GM18498 (cell line): ENCODE measurements around the gene DGKZ.

Source experiments
- ATAC-seq: cut with Tn5 transposase; IDR thresholded peaks from one replicate; pipeline ENCODE4 v1.9.1; 2021; ENCODE audit warnings: mild to moderate bottlenecking, moderate library complexity; ENCODE audit not compliant: unreplicated experiment

Gene DGKZ

GRCh38 chr11:46326813-46327416 lies 20.3 kb upstream of the DGKZ start:
- no peak for ATAC-seq

GRCh38 chr11:46327829-46328228 lies 19.4 kb upstream of the DGKZ start:
- ATAC-seq: no peak

- ATAC-seq: no peak
Observed at GRCh38 chr11:46330154-46330553, 17.1 kb upstream of the DGKZ start.

- ATAC-seq: no peak
Observed at GRCh38 chr11:46330563-46331281, 16.5 kb upstream of the DGKZ start.

GRCh38 chr11:46331282-46331984 lies 15.8 kb upstream of the DGKZ start:
- ATAC-seq: no peak

- ATAC-seq: no peak
Observed at GRCh38 chr11:46332093-46332567, 15.1 kb upstream of the DGKZ start.

GRCh38 chr11:46332568-46333393 lies 14.5 kb upstream of the DGKZ start:
- no peak for ATAC-seq

- ATAC-seq: no peak
Observed at GRCh38 chr11:46333394-46333947, 13.8 kb upstream of the DGKZ start.

GRCh38 chr11:46334211-46334610 lies 13.1 kb upstream of the DGKZ start:
- no peak for ATAC-seq

- ATAC-seq: no peak
Observed at GRCh38 chr11:46335271-46335670, 12.0 kb upstream of the DGKZ start.

GRCh38 chr11:46335890-46336562 lies 11.2 kb upstream of the DGKZ start:
- ATAC-seq: no peak

- no peak for ATAC-seq
Observed at GRCh38 chr11:46336563-46337180, 10.6 kb upstream of the DGKZ start.

- ATAC-seq: no peak
Observed at GRCh38 chr11:46337626-46338345, 9.5 kb upstream of the DGKZ start.

GRCh38 chr11:46338636-46338987 lies 8.7 kb upstream of the DGKZ start:
- ATAC-seq: no peak

- no peak for ATAC-seq
Observed at GRCh38 chr11:46338988-46339666, 8.1 kb upstream of the DGKZ start.

- no peak for ATAC-seq
Observed at GRCh38 chr11:46339816-46340215, 7.4 kb upstream of the DGKZ start.

GRCh38 chr11:46341454-46341853 lies 5.8 kb upstream of the DGKZ start:
- no peak for ATAC-seq

- no peak for ATAC-seq
Observed at GRCh38 chr11:46342239-46342638, 5.0 kb upstream of the DGKZ start.

GRCh38 chr11:46343520-46343919 lies 3.7 kb upstream of the DGKZ start:
- no peak for ATAC-seq
